Activated naive CD8-positive, alpha-beta T cell treated with anti-CD3 and anti-CD28 coated beads, Interleukin-2, amount 50 U/mL, for 24 hours (primary cell): ENCODE measurements around the gene ABHD12.

Source experiments
- ATAC-seq: fragments of 150-1000 bp; cut with Tn5 transposase; one replicate; pipeline ENCODE4 v1.10.0; 2021
- DNase-seq: peaks from one replicate; pipeline ENCODE4 v3.0.0; 2021
- H3K27ac Mint-ChIP-seq: one replicate; pipeline ENCODE4 v1.8.0; 2021; ENCODE audit warnings: mild to moderate bottlenecking, mixed read lengths
- H3K27me3 Mint-ChIP-seq: one replicate; pipeline ENCODE4 v1.8.0; 2021; ENCODE audit warnings: mixed read lengths
- H3K36me3 Mint-ChIP-seq: one replicate; pipeline ENCODE4 v1.8.0; 2021; ENCODE audit warnings: low read depth, mixed read lengths
- H3K4me1 Mint-ChIP-seq: one replicate; pipeline ENCODE4 v1.8.0; 2021; ENCODE audit warnings: mixed read lengths
- H3K4me3 Mint-ChIP-seq: one replicate; pipeline ENCODE4 v1.8.0; 2021; ENCODE audit warnings: mild to moderate bottlenecking, moderate library complexity, mixed read lengths
- H3K9me3 Mint-ChIP-seq: one replicate; pipeline ENCODE4 v1.8.0; 2021; ENCODE audit warnings: mixed read lengths

The ABHD12 gene

GRCh38 chr20:25256226-25256859 is 134.3 kb downstream of the ABHD12 start:
- DNase-seq (no peak), ATAC-seq (no peak)
- peaks cover 55% of the 10 kb centered on the region for H3K4me1 Mint-ChIP-seq
- H3K9me3 Mint-ChIP-seq, result no peaks in the 10 kb centered on the region
- H3K27ac Mint-ChIP-seq, result no peak overlapping the region
- peaks cover 21% of the 10 kb centered on the region for H3K36me3 Mint-ChIP-seq
- H3K27me3 Mint-ChIP-seq, result no peaks in the 10 kb centered on the region
- no peak overlapping the region for H3K4me3 Mint-ChIP-seq

- ATAC-seq (no peak), DNase-seq (no peak)
- Mint-ChIP-seq H3K36me3 (peaks cover 12% of the 10 kb centered on the region), H3K4me3 (no peak overlapping the region), H3K4me1 (peaks cover 59% of the 10 kb centered on the region), H3K9me3 (no peaks in the 10 kb centered on the region), H3K27ac (no peak overlapping the region), H3K27me3 (no peaks in the 10 kb centered on the region)
These were observed 135.5 kb downstream of the ABHD12 start for GRCh38 chr20:25254986-25255680.

GRCh38 chr20:25254571-25254970 is 136.1 kb downstream of the ABHD12 start:
- Mint-ChIP-seq H3K27ac (no peak overlapping the region), H3K27me3 (no peaks in the 10 kb centered on the region), H3K4me1 (peaks cover 58% of the 10 kb centered on the region), H3K36me3 (peaks cover 12% of the 10 kb centered on the region), H3K4me3 (no peak overlapping the region), H3K9me3 (no peaks in the 10 kb centered on the region)
- ATAC-seq, result no peak
- DNase-seq, result no peak

- no peak overlapping the region for H3K27ac Mint-ChIP-seq
- no peak for ATAC-seq
- H3K36me3 Mint-ChIP-seq, result peaks cover 9% of the 10 kb centered on the region
- H3K4me3 Mint-ChIP-seq, result no peak overlapping the region
- peaks cover 58% of the 10 kb centered on the region for H3K4me1 Mint-ChIP-seq
- no peak for DNase-seq
- H3K27me3 Mint-ChIP-seq, result no peaks in the 10 kb centered on the region
- no peaks in the 10 kb centered on the region for H3K9me3 Mint-ChIP-seq
These were observed 136.9 kb downstream of the ABHD12 start for GRCh38 chr20:25253606-25254275.

- no peak overlapping the region for H3K27ac Mint-ChIP-seq
- no peaks in the 10 kb centered on the region for H3K27me3 Mint-ChIP-seq
- no peaks in the 10 kb centered on the region for H3K9me3 Mint-ChIP-seq
- H3K4me1 Mint-ChIP-seq, result peaks cover 52% of the 10 kb centered on the region
- no peak overlapping the region for H3K4me3 Mint-ChIP-seq
- no peak for DNase-seq
- H3K36me3 Mint-ChIP-seq, result peaks cover 7% of the 10 kb centered on the region
- ATAC-seq, result no peak
These were observed 137.8 kb downstream of the ABHD12 start for GRCh38 chr20:25252686-25253421.

GRCh38 chr20:25252230-25252651 is 138.4 kb downstream of the ABHD12 start:
- Mint-ChIP-seq H3K4me3 (no peak overlapping the region), H3K9me3 (no peaks in the 10 kb centered on the region), H3K36me3 (peaks cover 7% of the 10 kb centered on the region), H3K27me3 (no peaks in the 10 kb centered on the region), H3K4me1 (peaks cover 51% of the 10 kb centered on the region), H3K27ac (no peak overlapping the region)
- ATAC-seq, result no peak
- DNase-seq, result no peak

GRCh38 chr20:25251558-25251957 is 139.1 kb downstream of the ABHD12 start:
- DNase-seq, result no peak
- H3K9me3 Mint-ChIP-seq, result no peaks in the 10 kb centered on the region
- H3K27me3 Mint-ChIP-seq, result no peaks in the 10 kb centered on the region
- no peak overlapping the region for H3K27ac Mint-ChIP-seq
- H3K4me3 Mint-ChIP-seq, result no peak overlapping the region
- peaks cover 58% of the 10 kb centered on the region for H3K4me1 Mint-ChIP-seq
- no peak for ATAC-seq
- peaks cover 7% of the 10 kb centered on the region for H3K36me3 Mint-ChIP-seq

GRCh38 chr20:25251019-25251418 is 139.6 kb downstream of the ABHD12 start:
- Mint-ChIP-seq H3K4me1 (peaks cover 63% of the 10 kb centered on the region), H3K4me3 (peak overlapping the region; percentile 85), H3K36me3 (peaks cover 7% of the 10 kb centered on the region), H3K27me3 (no peaks in the 10 kb centered on the region), H3K27ac (no peak overlapping the region), H3K9me3 (no peaks in the 10 kb centered on the region)
- ATAC-seq, result no peak
- DNase-seq, result no peak

GRCh38 chr20:25250508-25250907 is 140.1 kb downstream of the ABHD12 start:
- H3K4me3 Mint-ChIP-seq, result peak overlapping the region; percentile 85
- no peak overlapping the region for H3K27ac Mint-ChIP-seq
- H3K27me3 Mint-ChIP-seq, result peaks cover under 1% of the 10 kb centered on the region

More at GRCh38 chr20:25250508-25250907, 140.1 kb downstream of the ABHD12 start:
- ATAC-seq (no peak), DNase-seq (no peak)
- no peaks in the 10 kb centered on the region for H3K9me3 Mint-ChIP-seq
- peaks cover 7% of the 10 kb centered on the region for H3K36me3 Mint-ChIP-seq
- H3K4me1 Mint-ChIP-seq, result peaks cover 63% of the 10 kb centered on the region
